Cerebellar nuclear complex (tissue), 1 donor: ENCODE results near the gene MRC2.

ENCODE experiments used
- DNase-seq, 2 experiments: peaks; one replicate each; lab custom pipeline; 2025; lab: John Stamatoyannopoulos, UW

Gene MRC2

GRCh38 chr17:62723842-62724241, 96.4 kb downstream of the MRC2 start:
- DNase-seq, result no peak

GRCh38 chr17:62724398-62725146, 97.1 kb downstream of the MRC2 start:
- no peak for DNase-seq

- no peak for DNase-seq
Measured at GRCh38 chr17:62725791-62726249, 98.3 kb downstream of the MRC2 start.

GRCh38 chr17:62727916-62728672, 100.6 kb downstream of the MRC2 start:
- no peak for DNase-seq

- DNase-seq, result no peak
Measured at GRCh38 chr17:62732125-62732524, 104.7 kb downstream of the MRC2 start.

- no peak for DNase-seq
Measured at GRCh38 chr17:62735044-62735651, 107.7 kb downstream of the MRC2 start.

- no peak for DNase-seq
Measured at GRCh38 chr17:62737513-62737912, 110.0 kb downstream of the MRC2 start.

- DNase-seq, result no peak
Measured at GRCh38 chr17:62738281-62738680, 110.8 kb downstream of the MRC2 start.

- no peak for DNase-seq
Measured at GRCh38 chr17:62739645-62740388, 112.3 kb downstream of the MRC2 start.

- no peak for DNase-seq
Measured at GRCh38 chr17:62741290-62741689, 113.8 kb downstream of the MRC2 start.
